Measurements from ENCODE around the gene LY6G5C. TPM values are rescaled to one million over a fixed set of nuclear protein-coding genes. Genes with fewer than 3 reads are reported as not detected.

Gene LY6G5C
- total and polyA plus RNA-seq, 2 of the 13 experiments (the other 11 are each of a cell fraction or from before 2014, with no cell fraction given) = 0.33 to 0.55 TPM

DNA sequence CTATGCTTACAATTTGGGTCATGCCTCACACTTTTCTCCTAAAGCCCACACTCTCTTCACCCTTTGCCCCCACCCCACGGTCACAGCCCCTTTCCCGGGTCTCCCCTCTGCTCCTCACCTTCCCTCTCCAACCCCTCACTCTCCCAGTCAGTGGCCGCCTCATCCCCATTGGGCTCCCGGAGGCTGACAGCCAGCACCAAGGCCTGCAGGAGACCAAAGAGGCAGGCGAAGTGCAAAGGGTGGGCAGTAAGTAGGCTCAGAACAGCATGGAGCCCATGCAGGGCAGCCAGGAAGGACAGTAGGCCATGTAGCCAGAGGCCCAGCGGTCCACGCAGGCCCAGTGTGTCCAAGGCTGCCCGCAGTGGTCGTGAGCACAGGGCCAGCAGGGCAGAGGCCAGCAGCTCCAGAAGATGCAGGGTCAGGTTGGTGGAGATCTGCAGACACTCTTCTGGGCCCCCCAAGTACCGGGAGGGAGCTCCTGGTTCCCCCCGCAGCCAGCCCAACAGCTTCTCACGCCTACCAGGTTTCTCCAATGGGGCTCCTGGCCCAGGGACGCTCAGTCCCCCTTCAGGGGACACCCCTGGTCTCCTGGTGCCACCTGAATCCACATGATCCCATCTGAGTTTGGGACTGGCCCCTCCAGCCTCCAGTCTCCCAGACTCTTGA is 21.8 kb downstream of the LY6G5C start (continued):
- TF ChIP-seq, protein P1, sequence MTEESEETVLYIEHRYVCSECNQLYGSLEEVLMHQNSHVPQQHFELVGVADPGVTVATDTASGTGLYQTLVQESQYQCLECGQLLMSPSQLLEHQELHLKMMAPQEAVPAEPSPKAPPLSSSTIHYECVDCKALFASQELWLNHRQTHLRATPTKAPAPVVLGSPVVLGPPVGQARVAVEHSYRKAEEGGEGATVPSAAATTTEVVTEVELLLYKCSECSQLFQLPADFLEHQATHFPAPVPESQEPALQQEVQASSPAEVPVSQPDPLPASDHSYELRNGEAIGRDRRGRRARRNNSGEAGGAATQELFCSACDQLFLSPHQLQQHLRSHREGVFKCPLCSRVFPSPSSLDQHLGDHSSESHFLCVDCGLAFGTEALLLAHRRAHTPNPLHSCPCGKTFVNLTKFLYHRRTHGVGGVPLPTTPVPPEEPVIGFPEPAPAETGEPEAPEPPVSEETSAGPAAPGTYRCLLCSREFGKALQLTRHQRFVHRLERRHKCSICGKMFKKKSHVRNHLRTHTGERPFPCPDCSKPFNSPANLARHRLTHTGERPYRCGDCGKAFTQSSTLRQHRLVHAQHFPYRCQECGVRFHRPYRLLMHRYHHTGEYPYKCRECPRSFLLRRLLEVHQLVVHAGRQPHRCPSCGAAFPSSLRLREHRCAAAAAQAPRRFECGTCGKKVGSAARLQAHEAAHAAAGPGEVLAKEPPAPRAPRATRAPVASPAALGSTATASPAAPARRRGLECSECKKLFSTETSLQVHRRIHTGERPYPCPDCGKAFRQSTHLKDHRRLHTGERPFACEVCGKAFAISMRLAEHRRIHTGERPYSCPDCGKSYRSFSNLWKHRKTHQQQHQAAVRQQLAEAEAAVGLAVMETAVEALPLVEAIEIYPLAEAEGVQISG (CRISPR knock-in tag; IDR thresholded peaks at IDR 0.05) = no peak
- TF ChIP-seq SRSF4 (IDR thresholded peaks at IDR 0.05; ENCODE audit: low read depth, low read length, poor library complexity, severe bottlenecking) = no peak
- TF ChIP-seq RBM39 (IDR thresholded peaks at IDR 0.05; ENCODE audit: low read depth, low read length, poor library complexity, severe bottlenecking) = peak; percentile 10
- 0 out of 2 replicates have a peak, but pooled peaks have one; percentile 14 for TF ChIP-seq ZMAT3 (CRISPR knock-in tag; conservative IDR thresholded peaks at IDR 0.05)
- no peak for TF ChIP-seq ZNF329 (CRISPR knock-in tag; IDR thresholded peaks at IDR 0.05; ENCODE audit: low read depth)
- TF ChIP-seq, protein P2, sequence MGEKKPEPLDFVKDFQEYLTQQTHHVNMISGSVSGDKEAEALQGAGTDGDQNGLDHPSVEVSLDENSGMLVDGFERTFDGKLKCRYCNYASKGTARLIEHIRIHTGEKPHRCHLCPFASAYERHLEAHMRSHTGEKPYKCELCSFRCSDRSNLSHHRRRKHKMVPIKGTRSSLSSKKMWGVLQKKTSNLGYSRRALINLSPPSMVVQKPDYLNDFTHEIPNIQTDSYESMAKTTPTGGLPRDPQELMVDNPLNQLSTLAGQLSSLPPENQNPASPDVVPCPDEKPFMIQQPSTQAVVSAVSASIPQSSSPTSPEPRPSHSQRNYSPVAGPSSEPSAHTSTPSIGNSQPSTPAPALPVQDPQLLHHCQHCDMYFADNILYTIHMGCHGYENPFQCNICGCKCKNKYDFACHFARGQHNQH (CRISPR knock-in tag; IDR thresholded peaks at IDR 0.05) = no peak
- 0 out of 2 replicates have a peak, but pooled peaks have one; percentile 7 for TF ChIP-seq ZNF556 (CRISPR knock-in tag; IDR thresholded peaks at IDR 0.05; ENCODE audit: borderline replicate concordance)
- no peak for TF ChIP-seq ZNF564 (CRISPR knock-in tag; IDR thresholded peaks at IDR 0.05)
- no peak for TF ChIP-seq ZNF12 (CRISPR knock-in tag; IDR thresholded peaks at IDR 0.05)
- no peak for TF ChIP-seq NR1H2 (CRISPR knock-in tag; IDR thresholded peaks at IDR 0.05; ENCODE audit: borderline replicate concordance, low read depth)
- TF ChIP-seq SP4 (CRISPR knock-in tag; IDR thresholded peaks at IDR 0.05) = no peak
- TF ChIP-seq ZNF773 (CRISPR knock-in tag; IDR thresholded peaks at IDR 0.05; ENCODE audit: borderline replicate concordance) = no peak
- no peak for TF ChIP-seq ZNF234 (CRISPR knock-in tag; conservative IDR thresholded peaks at IDR 0.05)
- no peak for TF ChIP-seq MLXIP (CRISPR knock-in tag; IDR thresholded peaks at IDR 0.05; ENCODE audit: borderline replicate concordance)
- TF ChIP-seq, protein P3, sequence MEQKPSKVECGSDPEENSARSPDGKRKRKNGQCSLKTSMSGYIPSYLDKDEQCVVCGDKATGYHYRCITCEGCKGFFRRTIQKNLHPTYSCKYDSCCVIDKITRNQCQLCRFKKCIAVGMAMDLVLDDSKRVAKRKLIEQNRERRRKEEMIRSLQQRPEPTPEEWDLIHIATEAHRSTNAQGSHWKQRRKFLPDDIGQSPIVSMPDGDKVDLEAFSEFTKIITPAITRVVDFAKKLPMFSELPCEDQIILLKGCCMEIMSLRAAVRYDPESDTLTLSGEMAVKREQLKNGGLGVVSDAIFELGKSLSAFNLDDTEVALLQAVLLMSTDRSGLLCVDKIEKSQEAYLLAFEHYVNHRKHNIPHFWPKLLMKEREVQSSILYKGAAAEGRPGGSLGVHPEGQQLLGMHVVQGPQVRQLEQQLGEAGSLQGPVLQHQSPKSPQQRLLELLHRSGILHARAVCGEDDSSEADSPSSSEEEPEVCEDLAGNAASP (CRISPR knock-in tag; IDR thresholded peaks at IDR 0.05; ENCODE audit: borderline replicate concordance) = no peak
